Measurements from ENCODE around the gene GTF2F1.

GTF2F1 gene

GRCh38 chr19:6333439-6333838 lies 59.5 kb downstream of the GTF2F1 start, which contains the start of gene ACER1:
Gene ACER1, minus strand, starts transcription at chr19:6333612. Its CDS starts 61 bp downstream, at chr19:6333551.
- Histone ChIP-seq H3F3A (ENCODE audit: insufficient read depth, low read length) (no peaks in the 10 kb centered on the region), H3K27ac (ENCODE audit: low read depth, low read length, poor library complexity, severe bottlenecking) (no peak within 1 kb of the TSS), H3K79me2 (ENCODE audit: insufficient read depth, low read length) (no peaks in the 10 kb centered on the region), H2AFZ (ENCODE audit: low read length) (no peak within 1 kb of the TSS), H3K36me3 (ENCODE audit: insufficient read depth, low read length) (no peaks in the 10 kb centered on the region), H3K4me1 (ENCODE audit: insufficient read depth, low read length, severe bottlenecking) (no peaks in the 10 kb centered on the region), H4K20me1 (ENCODE audit: insufficient read depth, low read length) (no peaks in the 10 kb centered on the region), H3K4me2 (ENCODE audit: low read length) (no peak within 1 kb of the TSS), H3K4me3 (ENCODE audit: low read depth, low read length, poor library complexity, severe bottlenecking) (no peak within 1 kb of the TSS), H3K9ac (ENCODE audit: low read length) (no peak within 1 kb of the TSS), H3K9me2 (ENCODE audit: low read depth, low read length) (no peaks in the 10 kb centered on the region), H3K9me3 (ENCODE audit: low read length) (no peaks in the 10 kb centered on the region), H3K27me3 (ENCODE audit: insufficient read depth, low read length) (0 out of 2 replicates have a peak, but pooled peaks cover 4% of the 10 kb centered on the region)
- TF ChIP-seq CTCF (IDR thresholded peaks at IDR 0.05; ENCODE audit: low read length) (no peak), EZH2 (IDR thresholded peaks at IDR 0.05; ENCODE audit: borderline replicate concordance, low read length) (no peak)

Data from OCI-LY1 (cell line).